K562 (cell line): ENCODE results near the gene TMTC2. TPM values are rescaled to one million over a fixed set of nuclear protein-coding genes. Genes with fewer than 3 reads are reported as not detected.
A peak's percentile ranks its signal among the peaks of the same experiment; 100 is the strongest.

ENCODE experiments used
- ELK3 ChIP-seq: fragments of 450-650 bp; formaldehyde crosslinking; IDR thresholded peaks from 2 replicates; pipeline ENCODE4 v1.4.0; 2020; ENCODE audit warnings: mild to moderate bottlenecking
- ETS1 ChIP-seq: conservative IDR thresholded peaks from 2 replicates; pipeline ENCODE4 v1.6.1; 2011; ENCODE audit warnings: low read depth, mild to moderate bottlenecking, low read length; ENCODE audit not compliant: control insufficient read depth
- FOS ChIP-seq: IDR thresholded peaks from 3 replicates; pipeline ENCODE4 v1.6.1; 2011; ENCODE audit not compliant: insufficient read length; ENCODE audit errors: extremely low read depth
- GATAD2B ChIP-seq: fragments of 450-650 bp; IDR thresholded peaks from 2 replicates; pipeline ENCODE4 v1.6.1; 2017; ENCODE audit warnings: mild to moderate bottlenecking, borderline replicate concordance
- LCOR ChIP-seq: sonication (generic); formaldehyde crosslinking; IDR thresholded peaks from 2 replicates; pipeline ENCODE4 v1.8.0; 2022; ENCODE audit warnings: mild to moderate bottlenecking, missing genetic modification reagents
- NELFE ChIP-seq: IDR thresholded peaks from 2 replicates; pipeline ENCODE4 v1.6.1; 2011; ENCODE audit warnings: mild to moderate bottlenecking; ENCODE audit not compliant: insufficient read depth, insufficient read length
- NR3C1 ChIP-seq: sonication (generic); formaldehyde crosslinking; IDR thresholded peaks from 2 replicates; pipeline ENCODE4 v1.8.1; 2022; ENCODE audit warnings: missing genetic modification reagents
- PATZ1 ChIP-seq: fragments of 250-450 bp; sonication (Bioruptor Pico); IDR thresholded peaks from 2 replicates; pipeline ENCODE4 v1.5.0; 2020; ENCODE audit warnings: mild to moderate bottlenecking, borderline replicate concordance
- POLR2AphosphoS5 ChIP-seq: IDR thresholded peaks from 2 replicates; pipeline ENCODE4 v1.6.1; 2011; ENCODE audit warnings: mild to moderate bottlenecking, low read depth, low read length, moderate library complexity; ENCODE audit not compliant: control insufficient read depth, insufficient read depth
- SETDB1 ChIP-seq: IDR thresholded peaks from one replicate; pipeline ENCODE4 v1.6.1; 2012; ENCODE audit warnings: low read length, control low read depth, inconsistent platforms
- SMARCE1 ChIP-seq: fragments of 450-650 bp; IDR thresholded peaks from 2 replicates; pipeline ENCODE4 v1.7.1; 2016; ENCODE audit warnings: mild to moderate bottlenecking
- TBL1XR1 ChIP-seq, 2 experiments: IDR thresholded peaks; 2 replicates each; pipeline ENCODE4 v1.6.1; 2012; ENCODE audit warnings: improper control_type of control experiment in 2 of 2, low read length in 2 of 2, mild to moderate bottlenecking in 1 of 2
- ZNF318 ChIP-seq, 2 experiments: fragments of 450-650 bp; IDR thresholded peaks; 2 replicates each; pipeline ENCODE4 v1.6.1; 2016; ENCODE audit warnings: mild to moderate bottlenecking in 2 of 2, borderline replicate concordance in 1 of 2, low read depth in 1 of 2, moderate library complexity in 1 of 2
- polyA plus RNA-seq, 8 experiments: library from polyadenylated mRNA; depleted of rRNA in 4 of 8; stranded (reverse) in 5 of 8; unstranded in 3 of 8; fragments of >200 nt; fragmentation: Nextera tagmentation in 2 of 8; fragmentation: Illumina TruSeq in 1 of 8; extraction: Ambion mirVana in 2 of 8; extraction: Trizol in 1 of 8; gene quantifications; 2 replicates each; pipeline versions ENCODE4 v1.2.1 to v1.2.3, GENCODE V29; 2011 to 2014; ENCODE audit warnings: inconsistent platforms in 1 of 8, missing spikeins in 1 of 8
- total RNA-seq, 7 experiments: library from RNA; depleted of rRNA in 6 of 7; stranded (reverse); fragments of >200 nt in 6 of 7; fragmentation: Illumina TruSeq in 2 of 7; extraction: Trizol in 2 of 7; gene quantifications; 2 replicates each; pipeline versions ENCODE4 v1.2.1 to v1.2.3, GENCODE V29; 2011 to 2021; ENCODE audit warnings: low replicate concordance in 1 of 7

Gene TMTC2
- total and polyA plus RNA-seq, 9 of the 15 experiments (the other 6 are each of a cell fraction or from before 2014, with no cell fraction given): 0.29 to 1.1 (median 0.55) TPM

GRCh38 chr12:83016218-83016835 lies 329.6 kb downstream of the TMTC2 start (continued):
- TF ChIP-seq ELK3 (CRISPR knock-in tag): no peak
- 0 out of 2 replicates have a peak, but pooled peaks have one; percentile 38 for TF ChIP-seq SMARCE1
- TF ChIP-seq GATAD2B: no peak
- no peak for TF ChIP-seq NR3C1 (CRISPR knock-in tag)
- TF ChIP-seq TBL1XR1 (IDR thresholded peaks at IDR 0.05; ENCODE audit: low read length in 2 of 2): no peak
- TF ChIP-seq ETS1: no peak
- TF ChIP-seq FOS: no peak
- no peak for TF ChIP-seq NELFE
- TF ChIP-seq PATZ1 (CRISPR knock-in tag): no peak
- no peak for TF ChIP-seq ZNF318 (IDR thresholded peaks at IDR 0.05; ENCODE audit: borderline replicate concordance in 1 of 2, low read depth in 1 of 2)
- 0 out of 2 replicates have a peak, but pooled peaks have one; percentile 16 for TF ChIP-seq POLR2AphosphoS5
- TF ChIP-seq LCOR (CRISPR knock-in tag): no peak
- TF ChIP-seq SETDB1: no peak
